C4-2B (cell line): ENCODE data around the gene SNRNP70.
"Not testable (repeated sequence)": the region's sequence is repeated elsewhere in the genome, so short reads cannot be mapped to it uniquely, and the experiment has no call there.

Experiments used
- H3K27ac ChIP-seq: fragments of 450-650 bp; 2 replicates; pipeline ENCODE4 v1.5.1; 2017
- CTCF ChIP-seq: fragments of 450-650 bp; conservative IDR thresholded peaks from 2 replicates; pipeline ENCODE4 v1.5.1; 2017; ENCODE audit warnings: mild to moderate bottlenecking
- ZFX ChIP-seq: fragments of 450-650 bp; IDR thresholded peaks from 2 replicates; pipeline ENCODE4 v1.6.1; 2017

SNRNP70 gene

DNA sequence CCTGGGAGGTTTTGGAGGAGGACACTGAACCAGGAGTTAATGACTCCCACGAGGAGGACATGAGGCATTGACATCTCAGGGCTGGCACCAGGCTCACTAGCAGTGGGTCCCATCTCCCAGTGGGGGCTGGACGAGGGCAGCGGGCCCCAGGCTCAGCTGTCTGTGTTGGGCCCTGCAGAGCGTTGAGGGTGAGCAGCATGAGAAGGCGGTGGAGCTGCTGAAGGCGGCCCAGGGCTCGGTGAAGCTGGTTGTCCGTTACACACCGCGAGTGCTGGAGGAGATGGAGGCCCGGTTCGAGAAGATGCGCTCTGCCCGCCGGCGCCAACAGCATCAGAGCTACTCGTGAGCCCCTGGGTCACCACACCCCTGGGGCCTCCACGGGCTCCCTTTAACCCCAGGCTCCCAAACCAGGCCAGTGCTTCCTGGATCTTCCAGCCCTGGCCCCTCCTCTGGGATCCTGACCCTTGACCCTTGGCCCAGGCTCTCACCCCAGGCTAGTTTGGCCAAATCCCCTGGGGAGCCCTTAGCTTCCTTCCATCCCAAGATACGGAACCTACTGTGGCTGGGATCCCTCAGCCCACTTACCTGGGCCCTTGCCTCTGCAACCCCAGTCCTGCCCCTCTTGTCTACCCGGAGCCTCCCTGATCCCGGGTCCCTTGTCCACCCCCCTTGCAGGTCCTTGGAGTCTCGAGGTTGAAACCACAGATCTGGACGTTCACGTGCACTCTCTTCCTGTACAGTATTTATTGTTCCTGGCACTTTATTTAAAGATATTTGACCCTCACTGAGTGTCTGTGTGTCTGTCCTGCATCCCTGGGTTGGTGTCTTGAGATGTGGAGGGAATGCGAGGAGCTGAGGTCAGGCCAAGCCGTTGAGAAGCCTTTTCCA lies 32.7 kb downstream of the SNRNP70 start:
- H3K27ac ChIP-seq, result peak overlapping the region; percentile 90
- TF ChIP-seq CTCF, result no peak
- no peak for TF ChIP-seq ZFX

- no peak for TF ChIP-seq ZFX
- TF ChIP-seq CTCF, result no peak
- peak within 1 kb of the TSS; percentile 90 for H3K27ac ChIP-seq
Observed at GRCh38 chr19:49118565-49119410, 33.5 kb downstream of the SNRNP70 start, which contains the start of gene C19orf73. Gene C19orf73, minus strand, starts transcription at chr19:49119143. Its CDS starts 121 bp downstream, at chr19:49119022.

- no peak for TF ChIP-seq CTCF
- no peak for TF ChIP-seq ZFX
- H3K27ac ChIP-seq, result peak within 1 kb of the TSS; percentile 90
Observed at GRCh38 chr19:49119411-49120324, 34.4 kb downstream of the SNRNP70 start, which contains the start of gene PPFIA3. Gene PPFIA3, plus strand, starts transcription at chr19:49119544. Its CDS starts 8,330 bp downstream, at chr19:49127874.

DNA sequence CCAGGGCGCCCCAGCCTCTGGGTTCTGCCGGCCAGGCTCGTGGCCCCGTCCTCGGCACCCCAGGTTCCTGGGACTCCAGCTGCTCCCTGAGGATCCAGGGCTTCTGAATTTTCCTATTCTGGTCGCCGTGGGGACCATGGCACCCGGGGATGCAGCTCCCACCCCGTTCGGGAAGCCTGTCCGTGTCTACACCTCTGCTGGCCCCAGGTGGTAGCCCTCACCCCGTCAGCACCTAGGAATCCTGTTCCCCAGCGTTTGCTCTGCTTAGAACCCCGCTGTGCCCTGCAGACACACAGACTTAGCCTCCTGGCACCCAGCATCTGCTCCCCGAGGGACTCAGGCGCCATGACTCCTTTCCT lies 35.1 kb downstream of the SNRNP70 start:
- H3K27ac ChIP-seq, result no peak overlapping the region
- TF ChIP-seq CTCF (no peak), ZFX (no peak)

GRCh38 chr19:49120868-49121267 lies 35.6 kb downstream of the SNRNP70 start:
- TF ChIP-seq ZFX (no peak), CTCF (no peak)
- H3K27ac ChIP-seq, result no peak overlapping the region

- H3K27ac ChIP-seq, result not testable (repeated sequence)
Observed at GRCh38 chr19:49121841-49122240, 36.6 kb downstream of the SNRNP70 start.

GRCh38 chr19:49123285-49123684 lies 38.0 kb downstream of the SNRNP70 start:
- not testable (repeated sequence) for H3K27ac ChIP-seq
